HG03280 (cell line): Measurements from ENCODE around the gene EPHB6.

Source experiments
- ATAC-seq: cut with Tn5 transposase; IDR thresholded peaks from one replicate; pipeline ENCODE4 v1.9.1; 2021; ENCODE audit warnings: mild to moderate bottlenecking, moderate library complexity; ENCODE audit not compliant: unreplicated experiment

Gene EPHB6

GRCh38 chr7:142854372-142855113 is at the start of gene EPHB6:
Gene EPHB6 (plus strand): TSS chr7:142855076. CDS start chr7:142863228, 8,152 bp downstream.
- peak; percentile 50 for ATAC-seq

GRCh38 chr7:142805350-142806021 is 49.4 kb upstream of the EPHB6 start:
- no peak for ATAC-seq

- no peak for ATAC-seq
These were observed 48.9 kb upstream of the EPHB6 start for GRCh38 chr7:142806022-142806356.

GRCh38 chr7:142806957-142807356 is 47.9 kb upstream of the EPHB6 start:
- ATAC-seq: no peak

- ATAC-seq: no peak
These were observed 46.9 kb upstream of the EPHB6 start for GRCh38 chr7:142807855-142808460.

- ATAC-seq: peak; percentile 28
These were observed 46.4 kb upstream of the EPHB6 start for GRCh38 chr7:142808461-142808801.

GRCh38 chr7:142808802-142809583 is 45.9 kb upstream of the EPHB6 start:
- peak; percentile 92 for ATAC-seq

- ATAC-seq: peak; percentile 0
These were observed 45.2 kb upstream of the EPHB6 start for GRCh38 chr7:142809671-142810070.

GRCh38 chr7:142811154-142811737 is 43.6 kb upstream of the EPHB6 start:
- ATAC-seq: no peak

- no peak for ATAC-seq
These were observed 42.2 kb upstream of the EPHB6 start for GRCh38 chr7:142812437-142813215.

GRCh38 chr7:142813226-142813625 is 41.6 kb upstream of the EPHB6 start:
- ATAC-seq: no peak

- no peak for ATAC-seq
These were observed 41.2 kb upstream of the EPHB6 start for GRCh38 chr7:142813699-142814098.

- ATAC-seq: no peak
These were observed 40.4 kb upstream of the EPHB6 start for GRCh38 chr7:142814451-142814850.

GRCh38 chr7:142815134-142815533 is 39.7 kb upstream of the EPHB6 start:
- ATAC-seq: no peak

GRCh38 chr7:142817506-142817905 is 37.4 kb upstream of the EPHB6 start:
- no peak for ATAC-seq

- ATAC-seq: no peak
These were observed 35.3 kb upstream of the EPHB6 start for GRCh38 chr7:142819530-142819929.

GRCh38 chr7:142822714-142823113 is 32.2 kb upstream of the EPHB6 start:
- no peak for ATAC-seq

- no peak for ATAC-seq
These were observed 26.9 kb upstream of the EPHB6 start for GRCh38 chr7:142827951-142828500.

- no peak for ATAC-seq
These were observed 22.5 kb upstream of the EPHB6 start for GRCh38 chr7:142832417-142832816.
